Panc1 (cell line): Measurements from ENCODE around the gene FRG2C.
"Not testable (repeated sequence)": the region's sequence is repeated elsewhere in the genome, so short reads cannot be mapped to it uniquely, and the experiment has no call there.

Experiments used
- CTCF ChIP-seq: fragments of 450-650 bp; IDR thresholded peaks from 2 replicates; pipeline ENCODE4 v1.5.1; 2017; ENCODE audit warnings: mild to moderate bottlenecking
- REST ChIP-seq, 2 experiments: IDR thresholded peaks; 2 replicates each; pipeline ENCODE4 v1.6.1; 2011 to 2012; ENCODE audit warnings: low read depth in 2 of 2, control low read depth in 1 of 2, low read length in 1 of 2, mild to moderate bottlenecking in 1 of 2, moderate library complexity in 1 of 2; ENCODE audit not compliant: insufficient read depth in 1 of 2

- TF ChIP-seq CTCF; REST (IDR thresholded peaks at IDR 0.05; ENCODE audit: insufficient read depth in 1 of 2, low read depth in 2 of 2, low read length in 1 of 2): not testable (repeated sequence)
These were observed 8.2 kb upstream of the FRG2C start for GRCh38 chr3:75655956-75656355.
